ENCODE measurements around the gene OR7A5.

DNA sequence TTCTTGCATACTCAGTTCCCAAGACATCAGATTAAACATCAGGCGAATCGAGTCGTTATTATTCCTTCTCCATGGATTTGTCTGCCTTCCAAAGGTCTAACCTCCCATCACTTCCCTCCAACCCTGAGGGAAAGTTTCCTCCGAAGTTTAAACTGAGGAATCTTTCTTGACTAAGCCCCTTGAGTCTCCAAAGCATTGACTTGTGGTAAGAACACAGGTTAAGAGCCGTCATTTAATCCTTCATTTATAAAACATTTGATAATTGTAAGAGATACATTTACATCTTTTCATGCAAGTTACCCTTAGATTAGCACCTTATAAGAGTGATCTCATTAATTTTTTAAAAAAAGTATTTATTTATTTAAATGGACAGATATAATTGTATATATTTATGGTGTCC is 13.8 kb upstream of the OR7A5 start, which contains the start of gene OR7A10:
- TF ChIP-seq POLR2A (IDR thresholded peaks at IDR 0.05) (no peak), CTCF (IDR thresholded peaks at IDR 0.05) (no peak), POLR2AphosphoS5 (IDR thresholded peaks at IDR 0.05) (no peak), EP300 (IDR thresholded peaks at IDR 0.05) (no peak)

All from stomach (tissue), 4 donors.